ENCODE measurements around the gene KCNIP4.

GRCh38 chr4:21979196-21979595 is 30.6 kb upstream of the KCNIP4 start:
- TF ChIP-seq CTCF (IDR thresholded peaks at IDR 0.05; ENCODE audit: insufficient read depth, low read length) (no peak), POLR2AphosphoS5 (IDR thresholded peaks at IDR 0.05; ENCODE audit: low read depth) (no peak), REST (IDR thresholded peaks at IDR 0.05; ENCODE audit: insufficient replicate concordance, low read depth) (no peak), GABPA (IDR thresholded peaks at IDR 0.05; ENCODE audit: low read depth) (no peak)

Data from HL-60 (cell line).